ES-I3 (cell line): Measurements from ENCODE around the gene HGFAC.

Source experiments
- H3K36me3 ChIP-seq: 2 replicates; pipeline ENCODE4 v1.6.1; 2013; ENCODE audit warnings: mild to moderate bottlenecking, low read length, control low read depth, moderate library complexity; ENCODE audit not compliant: insufficient read depth
- H3K4me1 ChIP-seq: 2 replicates; pipeline ENCODE4 v1.6.1; 2013; ENCODE audit warnings: mild to moderate bottlenecking, control low read depth, low read length; ENCODE audit not compliant: insufficient read depth
- H3K9ac ChIP-seq: 2 replicates; pipeline ENCODE4 v1.6.1; 2013; ENCODE audit warnings: low read depth, mild to moderate bottlenecking, low read length, moderate library complexity
- H3K9me3 ChIP-seq: 2 replicates; pipeline ENCODE4 v1.6.1; 2013; ENCODE audit warnings: mild to moderate bottlenecking, low read length, moderate library complexity; ENCODE audit not compliant: control insufficient read depth, insufficient read depth

Gene HGFAC

GRCh38 chr4:3437998-3438846 lies 3.5 kb upstream of the HGFAC start:
- Histone ChIP-seq H3K9me3 (no peaks in the 10 kb centered on the region), H3K9ac (no peak overlapping the region), H3K4me1 (no peaks in the 10 kb centered on the region; the same call in 1 of the 2 replicates), H3K36me3 (no peaks in the 10 kb centered on the region)

GRCh38 chr4:3438847-3439180 lies 3.0 kb upstream of the HGFAC start:
- no peaks in the 10 kb centered on the region for H3K9me3 ChIP-seq
- H3K9ac ChIP-seq, result no peak overlapping the region
- H3K4me1 ChIP-seq, result no peaks in the 10 kb centered on the region; the same call in 1 of the 2 replicates
- H3K36me3 ChIP-seq, result no peaks in the 10 kb centered on the region

DNA sequence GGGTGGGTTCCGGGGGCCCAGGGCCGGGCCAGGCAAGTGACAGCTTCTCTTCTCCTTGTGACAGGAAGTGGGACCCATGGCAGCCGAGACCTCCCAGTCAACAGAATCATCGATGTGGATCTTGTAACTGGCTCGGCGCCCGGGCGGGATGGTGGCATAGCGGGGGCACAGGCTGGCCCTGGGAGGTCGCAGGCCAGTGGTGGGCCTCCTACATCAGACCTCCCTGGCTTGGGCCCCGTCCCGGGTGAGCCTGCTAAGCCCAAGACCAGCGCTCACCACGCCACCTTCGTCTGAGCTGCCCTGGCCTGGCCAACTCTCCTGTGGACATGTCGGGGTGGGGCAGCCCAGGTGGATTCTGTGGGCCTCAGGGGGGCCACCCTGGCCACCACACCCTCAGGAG lies 2.4 kb upstream of the HGFAC start:
- Histone ChIP-seq H3K9ac (no peak overlapping the region), H3K36me3 (no peaks in the 10 kb centered on the region), H3K9me3 (no peaks in the 10 kb centered on the region), H3K4me1 (no peaks in the 10 kb centered on the region; the same call in 1 of the 2 replicates)

DNA sequence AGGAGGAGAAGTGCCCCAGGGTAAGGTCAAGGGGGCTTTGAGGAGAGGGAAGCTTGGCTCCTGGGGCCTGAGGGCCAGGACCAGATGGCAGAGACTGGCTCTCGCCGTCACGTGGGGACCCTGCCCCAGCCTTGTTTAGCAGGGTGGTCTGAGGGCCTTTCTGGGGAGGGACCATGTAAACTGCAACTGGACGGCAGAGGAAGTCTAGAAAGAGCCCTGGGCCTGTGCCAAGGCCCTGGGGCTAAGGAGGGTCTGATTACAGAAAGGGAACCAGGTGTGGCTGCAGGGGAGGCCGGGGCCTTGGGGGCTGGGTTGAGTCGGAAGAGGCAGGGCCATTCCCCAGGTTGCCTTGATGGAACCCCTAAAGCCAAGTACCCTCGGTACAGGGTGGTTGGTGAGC lies 1.8 kb upstream of the HGFAC start:
- H3K9ac ChIP-seq, result no peak overlapping the region
- no peaks in the 10 kb centered on the region for H3K36me3 ChIP-seq
- no peaks in the 10 kb centered on the region for H3K9me3 ChIP-seq
- H3K4me1 ChIP-seq, result no peaks in the 10 kb centered on the region; the same call in 1 of the 2 replicates

DNA sequence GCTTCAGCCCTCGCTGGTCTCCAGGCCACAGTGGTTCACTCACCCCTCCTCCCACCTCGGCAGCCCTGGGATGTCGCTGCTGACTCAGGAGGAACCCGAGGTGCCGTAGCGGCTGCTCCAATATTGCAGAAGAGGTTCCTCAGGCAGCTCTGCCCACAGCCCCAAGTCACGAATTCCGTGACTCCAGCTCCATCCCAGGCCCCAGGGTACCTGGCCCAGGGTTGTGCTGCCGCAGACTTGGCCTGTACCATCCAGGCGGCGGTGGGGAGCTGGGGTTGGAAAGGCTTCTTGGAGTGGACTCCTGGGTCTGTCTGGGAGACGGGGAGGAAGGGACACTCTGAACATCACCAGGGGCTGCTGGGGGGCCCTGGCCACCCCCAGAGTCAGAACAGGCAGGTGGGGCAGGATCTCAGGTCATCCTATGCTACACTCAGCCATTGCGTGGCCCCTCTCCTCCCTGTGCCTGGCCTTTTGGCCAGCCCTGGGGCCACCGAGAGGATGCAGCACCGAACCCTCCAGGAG lies 728 bp upstream of the HGFAC start:
- Histone ChIP-seq H3K36me3 (no peaks in the 10 kb centered on the region), H3K4me1 (no peaks in the 10 kb centered on the region; the same call in 1 of the 2 replicates), H3K9me3 (no peaks in the 10 kb centered on the region), H3K9ac (no peak overlapping the region)

- H3K36me3 ChIP-seq, result no peaks in the 10 kb centered on the region
- no peak overlapping the region for H3K9ac ChIP-seq
- no peaks in the 10 kb centered on the region for H3K9me3 ChIP-seq
- no peaks in the 10 kb centered on the region for H3K4me1 ChIP-seq
Measured at GRCh38 chr4:3442460-3442958, 741 bp downstream of the HGFAC start.

GRCh38 chr4:3442959-3443749 lies 1.4 kb downstream of the HGFAC start:
- Histone ChIP-seq H3K9me3 (no peaks in the 10 kb centered on the region), H3K4me1 (no peaks in the 10 kb centered on the region), H3K9ac (no peak overlapping the region), H3K36me3 (no peaks in the 10 kb centered on the region)

GRCh38 chr4:3443750-3444309 lies 2.1 kb downstream of the HGFAC start:
- Histone ChIP-seq H3K9me3 (no peaks in the 10 kb centered on the region), H3K36me3 (no peaks in the 10 kb centered on the region), H3K9ac (no peak overlapping the region), H3K4me1 (no peaks in the 10 kb centered on the region)

DNA sequence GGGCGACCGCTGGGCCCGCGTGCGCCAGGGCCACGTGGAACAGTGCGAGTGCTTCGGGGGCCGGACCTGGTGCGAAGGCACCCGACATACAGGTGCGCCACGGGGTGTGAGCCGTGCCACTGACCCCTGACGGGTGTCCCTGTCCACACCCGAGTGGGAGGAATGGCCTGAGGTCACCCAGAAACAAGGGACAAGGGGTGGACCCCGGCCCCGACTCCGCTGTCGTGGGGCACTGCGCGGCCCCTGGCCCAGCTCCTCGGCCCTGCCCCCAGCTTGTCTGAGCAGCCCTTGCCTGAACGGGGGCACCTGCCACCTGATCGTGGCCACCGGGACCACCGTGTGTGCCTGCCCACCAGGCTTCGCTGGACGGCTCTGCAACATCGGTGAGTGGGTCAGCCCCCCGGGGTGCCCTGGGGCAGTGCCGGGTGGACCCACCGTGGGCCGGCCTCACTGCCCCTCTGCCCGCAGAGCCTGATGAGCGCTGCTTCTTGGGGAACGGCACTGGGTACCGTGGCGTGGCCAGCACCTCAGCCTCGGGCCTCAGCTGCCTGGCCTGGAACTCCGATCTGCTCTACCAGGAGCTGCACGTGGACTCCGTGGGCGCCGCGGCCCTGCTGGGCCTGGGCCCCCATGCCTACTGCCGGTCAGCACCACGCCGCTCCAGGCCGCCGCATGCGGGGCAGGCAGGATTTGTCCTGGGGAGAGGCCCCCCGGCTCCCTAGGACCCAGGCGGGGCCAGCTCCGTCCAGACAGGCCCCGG lies 2.8 kb downstream of the HGFAC start:
- Histone ChIP-seq H3K9me3 (no peaks in the 10 kb centered on the region), H3K9ac (no peak overlapping the region), H3K4me1 (no peaks in the 10 kb centered on the region), H3K36me3 (no peaks in the 10 kb centered on the region)

DNA sequence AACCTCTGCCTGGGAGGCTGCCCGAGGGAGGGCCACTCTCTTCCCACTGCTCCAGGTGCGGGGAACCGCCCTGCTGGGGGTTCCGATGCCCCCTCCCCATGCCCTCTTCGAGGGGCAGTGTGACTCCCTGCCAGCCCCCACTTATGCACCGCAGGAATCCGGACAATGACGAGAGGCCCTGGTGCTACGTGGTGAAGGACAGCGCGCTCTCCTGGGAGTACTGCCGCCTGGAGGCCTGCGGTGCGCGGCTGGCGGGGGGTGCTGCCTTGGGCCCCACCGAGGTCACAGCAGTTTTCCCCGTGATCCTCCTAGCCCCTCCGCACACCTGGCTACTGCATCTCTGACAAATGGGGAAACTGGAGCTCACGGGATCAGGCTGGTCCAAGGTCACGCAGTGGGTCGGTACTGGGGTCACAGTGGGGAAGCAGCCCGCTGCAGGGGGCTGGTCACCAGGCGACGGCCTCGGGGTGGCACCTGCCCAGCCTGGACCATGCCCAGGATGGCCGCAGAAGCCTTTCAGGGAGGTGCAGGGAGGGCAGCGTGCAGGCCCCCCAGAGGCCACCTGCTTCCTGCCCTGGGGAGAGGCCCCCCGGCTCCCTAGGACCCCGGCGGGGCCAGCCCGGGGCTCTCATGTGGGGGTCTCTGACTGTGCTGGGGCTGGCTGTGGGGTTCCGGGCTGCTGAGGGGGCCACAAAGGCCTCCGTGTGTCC lies 3.5 kb downstream of the HGFAC start:
- no peaks in the 10 kb centered on the region for H3K36me3 ChIP-seq
- H3K9ac ChIP-seq, result no peak overlapping the region
- H3K9me3 ChIP-seq, result no peaks in the 10 kb centered on the region
- H3K4me1 ChIP-seq, result no peaks in the 10 kb centered on the region

DNA sequence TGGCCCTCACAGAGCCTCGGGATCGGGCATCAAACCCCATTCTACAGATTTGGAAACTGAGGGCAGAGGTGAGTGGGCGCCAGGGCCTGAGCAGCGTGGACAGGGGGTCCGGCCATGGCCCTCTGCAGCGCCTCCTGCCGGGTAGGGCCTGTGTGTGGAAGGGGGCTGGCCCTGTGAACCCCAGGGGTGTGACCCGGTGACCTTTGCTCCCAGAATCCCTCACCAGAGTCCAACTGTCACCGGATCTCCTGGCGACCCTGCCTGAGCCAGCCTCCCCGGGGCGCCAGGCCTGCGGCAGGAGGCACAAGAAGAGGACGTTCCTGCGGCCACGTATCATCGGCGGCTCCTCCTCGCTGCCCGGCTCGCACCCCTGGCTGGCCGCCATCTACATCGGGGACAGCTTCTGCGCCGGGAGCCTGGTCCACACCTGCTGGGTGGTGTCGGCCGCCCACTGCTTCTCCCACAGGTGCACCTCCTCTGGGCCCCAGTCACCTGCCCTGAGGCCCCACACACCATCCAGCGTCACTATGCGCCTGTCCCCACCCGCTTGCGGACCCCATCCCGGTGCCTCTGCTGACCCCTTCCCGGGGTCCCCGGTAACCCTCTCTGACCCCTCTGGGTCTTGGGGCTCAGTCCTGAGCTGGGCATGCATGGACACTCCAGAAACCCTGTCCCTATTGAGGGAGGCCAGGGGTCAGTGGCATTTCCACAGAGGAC lies 4.2 kb downstream of the HGFAC start:
- Histone ChIP-seq H3K9ac (no peak overlapping the region), H3K9me3 (no peaks in the 10 kb centered on the region), H3K4me1 (no peaks in the 10 kb centered on the region), H3K36me3 (no peaks in the 10 kb centered on the region)

- Histone ChIP-seq H3K9ac (no peak overlapping the region), H3K9me3 (no peaks in the 10 kb centered on the region), H3K36me3 (no peaks in the 10 kb centered on the region), H3K4me1 (no peaks in the 10 kb centered on the region)
Measured at GRCh38 chr4:3446631-3447320, 5.0 kb downstream of the HGFAC start.
